Measurements from ENCODE around the gene LRRC46.

LRRC46 gene

GRCh38 chr17:47831003-47831933 lies at the start of gene LRRC46, which contains the start of gene MRPL10:
LRRC46 (plus strand) TSS chr17:47831670; CDS start chr17:47831990, 320 bp downstream.
MRPL10 (minus strand) TSS chr17:47831541; CDS start chr17:47831511, 30 bp downstream.
- peak; percentile 71 for DNase-seq (ENCODE audit: low read depth)
- H3K4me3 ChIP-seq (ENCODE audit: low read depth, low read length) = peak within 1 kb of the TSS; percentile 98
- peak; percentile 52 for TF ChIP-seq CTCF (IDR thresholded peaks at IDR 0.05; ENCODE audit: control insufficient read depth, extremely low read depth, insufficient read depth)

GRCh38 chr17:47785538-47786123 lies 45.8 kb upstream of the LRRC46 start:
- no peak for TF ChIP-seq CTCF (IDR thresholded peaks at IDR 0.05; ENCODE audit: control insufficient read depth, extremely low read depth, insufficient read depth)
- H3K4me3 ChIP-seq (ENCODE audit: low read depth, low read length) = no peak overlapping the region
- peak; percentile 8 for DNase-seq (ENCODE audit: low read depth)

GRCh38 chr17:47789611-47790561 lies 41.6 kb upstream of the LRRC46 start:
- DNase-seq (ENCODE audit: low read depth) = no peak
- TF ChIP-seq CTCF (IDR thresholded peaks at IDR 0.05; ENCODE audit: control insufficient read depth, extremely low read depth, insufficient read depth) = peak; percentile 79
- peak overlapping the region; percentile 18 for H3K4me3 ChIP-seq (ENCODE audit: low read depth, low read length)

GRCh38 chr17:47791025-47791424 lies 40.4 kb upstream of the LRRC46 start:
- no peak overlapping the region for H3K4me3 ChIP-seq (ENCODE audit: low read depth, low read length)
- DNase-seq (ENCODE audit: low read depth) = no peak
- TF ChIP-seq CTCF (IDR thresholded peaks at IDR 0.05; ENCODE audit: control insufficient read depth, extremely low read depth, insufficient read depth) = no peak

GRCh38 chr17:47792457-47792856 lies 39.0 kb upstream of the LRRC46 start:
- H3K4me3 ChIP-seq (ENCODE audit: low read depth, low read length) = no peak overlapping the region
- no peak for DNase-seq (ENCODE audit: low read depth)
- TF ChIP-seq CTCF (IDR thresholded peaks at IDR 0.05; ENCODE audit: control insufficient read depth, extremely low read depth, insufficient read depth) = no peak

- no peak for TF ChIP-seq CTCF (IDR thresholded peaks at IDR 0.05; ENCODE audit: control insufficient read depth, extremely low read depth, insufficient read depth)
- no peak for DNase-seq (ENCODE audit: low read depth)
- H3K4me3 ChIP-seq (ENCODE audit: low read depth, low read length) = no peak overlapping the region
These were observed 38.5 kb upstream of the LRRC46 start for GRCh38 chr17:47792979-47793378.

Data from LNCaP clone FGC (cell line).